Esophagus squamous epithelium (tissue), 4 donors: Measurements from ENCODE around the gene ARFGAP1.

Experiments
- POLR2A ChIP-seq, 4 donors: fragments of 450-650 bp; IDR thresholded peaks; one replicate each; pipeline ENCODE4 v1.6.1; 2017; ENCODE audit warnings: antibody characterized with exemption in 4 of 4, mild to moderate bottlenecking in 4 of 4, moderate library complexity in 3 of 4
- TF ChIP-seq, protein P1 (sequence below), 6 experiments: fragments of 450-650 bp in 4 of 6; fragments of 200-600 bp in 2 of 6; sonication (generic) in 2 of 6; IDR thresholded peaks; one replicate each; pipeline ENCODE4 v1.5.1; 2016 to 2019; ENCODE audit warnings: antibody characterized with exemption in 6 of 6, mild to moderate bottlenecking in 4 of 6, moderate library complexity in 4 of 6

DNA sequence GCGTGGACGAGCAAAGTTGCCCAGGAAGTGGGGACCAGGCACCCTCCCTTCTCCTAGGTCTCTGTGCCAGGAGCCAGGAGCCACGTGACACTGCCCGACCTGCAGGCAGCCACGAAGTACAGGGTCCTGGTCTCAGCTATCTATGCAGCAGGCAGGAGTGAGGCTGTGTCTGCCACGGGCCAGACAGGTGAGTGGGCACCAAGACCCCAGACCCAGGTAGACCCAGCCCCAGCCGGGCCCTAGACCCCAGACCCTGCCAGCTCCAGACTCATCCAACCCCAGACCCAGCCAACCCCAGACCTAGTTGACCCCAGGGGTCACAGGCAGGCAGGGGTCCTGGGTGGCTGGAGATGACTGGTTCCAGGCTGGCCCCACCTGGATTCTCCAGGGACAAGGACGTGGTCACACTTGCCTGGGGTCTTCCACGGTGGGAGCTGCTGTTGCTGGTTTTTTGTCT lies 41.4 kb downstream of the ARFGAP1 start:
- TF ChIP-seq, protein P1, sequence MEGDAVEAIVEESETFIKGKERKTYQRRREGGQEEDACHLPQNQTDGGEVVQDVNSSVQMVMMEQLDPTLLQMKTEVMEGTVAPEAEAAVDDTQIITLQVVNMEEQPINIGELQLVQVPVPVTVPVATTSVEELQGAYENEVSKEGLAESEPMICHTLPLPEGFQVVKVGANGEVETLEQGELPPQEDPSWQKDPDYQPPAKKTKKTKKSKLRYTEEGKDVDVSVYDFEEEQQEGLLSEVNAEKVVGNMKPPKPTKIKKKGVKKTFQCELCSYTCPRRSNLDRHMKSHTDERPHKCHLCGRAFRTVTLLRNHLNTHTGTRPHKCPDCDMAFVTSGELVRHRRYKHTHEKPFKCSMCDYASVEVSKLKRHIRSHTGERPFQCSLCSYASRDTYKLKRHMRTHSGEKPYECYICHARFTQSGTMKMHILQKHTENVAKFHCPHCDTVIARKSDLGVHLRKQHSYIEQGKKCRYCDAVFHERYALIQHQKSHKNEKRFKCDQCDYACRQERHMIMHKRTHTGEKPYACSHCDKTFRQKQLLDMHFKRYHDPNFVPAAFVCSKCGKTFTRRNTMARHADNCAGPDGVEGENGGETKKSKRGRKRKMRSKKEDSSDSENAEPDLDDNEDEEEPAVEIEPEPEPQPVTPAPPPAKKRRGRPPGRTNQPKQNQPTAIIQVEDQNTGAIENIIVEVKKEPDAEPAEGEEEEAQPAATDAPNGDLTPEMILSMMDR (IDR thresholded peaks at IDR 0.05), result no peak
- no peak for TF ChIP-seq POLR2A (IDR thresholded peaks at IDR 0.05)
